HG03039 (cell line): ENCODE measurements around the gene HDAC4.

Experiments used
- ATAC-seq: cut with Tn5 transposase; IDR thresholded peaks from one replicate; pipeline ENCODE4 v1.9.1; 2021; ENCODE audit warnings: mild to moderate bottlenecking, moderate library complexity; ENCODE audit not compliant: unreplicated experiment

The HDAC4 gene

DNA sequence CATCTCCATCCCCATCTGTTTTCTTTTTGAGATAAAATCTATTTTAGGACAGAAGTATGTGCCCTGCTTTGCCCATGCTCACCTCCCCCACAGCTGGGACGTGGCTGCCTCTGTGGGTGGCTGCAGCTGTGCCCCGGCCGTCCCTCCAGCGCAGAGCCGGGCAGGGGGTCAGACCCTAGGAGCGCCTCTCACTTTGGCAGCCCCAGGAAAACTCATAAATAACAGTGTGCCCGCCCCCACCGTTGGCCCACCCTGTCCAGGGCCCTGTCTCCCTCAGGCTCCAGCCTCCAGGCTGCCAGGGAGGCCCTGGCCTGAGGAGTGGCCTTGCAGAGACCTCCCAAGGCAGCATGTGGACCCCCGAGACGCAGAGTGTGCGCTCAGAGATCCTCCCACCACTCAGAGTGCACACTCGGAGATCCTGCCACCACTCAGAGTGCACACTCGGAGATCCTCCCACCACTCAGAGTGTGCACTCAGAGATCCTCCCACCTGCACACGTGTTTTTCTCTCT, 374.8 kb downstream of the HDAC4 start:
- ATAC-seq = no peak

DNA sequence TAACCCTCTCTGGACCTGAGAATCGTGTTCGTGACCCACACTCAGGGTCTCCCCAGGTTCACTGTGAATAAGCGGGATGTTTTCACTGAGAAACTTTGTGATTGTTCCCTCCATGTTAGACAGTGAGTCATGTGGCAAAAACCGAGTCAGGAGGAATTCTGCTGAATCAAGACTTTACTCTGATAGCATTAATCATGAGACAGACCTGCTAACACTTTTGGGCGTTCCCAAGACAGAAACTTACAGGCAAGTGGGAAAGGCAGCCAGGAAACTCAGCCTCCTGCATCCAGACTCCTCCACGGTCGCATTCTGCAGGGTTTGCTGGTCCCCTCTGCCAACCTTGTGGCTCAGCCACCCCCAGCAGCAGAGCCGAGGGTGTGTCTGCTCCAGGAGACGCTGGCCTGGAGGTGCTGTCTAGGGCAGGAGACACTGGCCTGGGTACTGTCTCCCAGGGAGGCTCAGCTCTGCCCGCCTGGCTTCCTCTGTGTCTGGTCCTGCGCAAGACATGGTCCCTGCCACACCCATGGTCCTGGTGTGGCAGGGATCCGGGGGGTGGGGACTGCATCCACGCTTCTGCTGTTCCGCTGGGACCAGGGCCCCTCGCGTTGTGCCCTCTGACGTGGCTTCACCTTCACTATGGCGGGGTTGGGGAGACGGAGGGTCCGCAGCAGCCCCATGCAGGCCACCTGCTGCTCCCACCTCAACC, 375.6 kb downstream of the HDAC4 start:
- no peak for ATAC-seq

DNA sequence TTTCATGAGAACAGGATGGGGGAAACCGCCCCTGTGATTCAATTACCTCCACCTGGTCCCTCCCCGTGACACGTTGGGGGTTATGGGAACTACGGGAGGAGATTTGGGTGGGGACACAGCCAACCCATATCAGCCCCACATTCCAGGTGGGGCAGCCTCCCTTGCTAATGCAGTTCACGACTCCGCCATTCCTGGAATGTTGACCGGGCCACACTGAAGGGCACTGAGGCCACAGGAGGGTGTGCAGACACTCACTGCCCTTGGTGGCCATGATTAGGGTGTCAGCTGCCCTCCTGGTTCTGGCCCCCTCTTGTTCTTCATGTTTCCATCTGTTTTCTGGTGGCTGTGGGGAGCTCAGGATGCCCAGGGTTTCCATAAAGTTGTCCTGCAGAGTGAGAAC, 376.6 kb downstream of the HDAC4 start:
- no peak for ATAC-seq

DNA sequence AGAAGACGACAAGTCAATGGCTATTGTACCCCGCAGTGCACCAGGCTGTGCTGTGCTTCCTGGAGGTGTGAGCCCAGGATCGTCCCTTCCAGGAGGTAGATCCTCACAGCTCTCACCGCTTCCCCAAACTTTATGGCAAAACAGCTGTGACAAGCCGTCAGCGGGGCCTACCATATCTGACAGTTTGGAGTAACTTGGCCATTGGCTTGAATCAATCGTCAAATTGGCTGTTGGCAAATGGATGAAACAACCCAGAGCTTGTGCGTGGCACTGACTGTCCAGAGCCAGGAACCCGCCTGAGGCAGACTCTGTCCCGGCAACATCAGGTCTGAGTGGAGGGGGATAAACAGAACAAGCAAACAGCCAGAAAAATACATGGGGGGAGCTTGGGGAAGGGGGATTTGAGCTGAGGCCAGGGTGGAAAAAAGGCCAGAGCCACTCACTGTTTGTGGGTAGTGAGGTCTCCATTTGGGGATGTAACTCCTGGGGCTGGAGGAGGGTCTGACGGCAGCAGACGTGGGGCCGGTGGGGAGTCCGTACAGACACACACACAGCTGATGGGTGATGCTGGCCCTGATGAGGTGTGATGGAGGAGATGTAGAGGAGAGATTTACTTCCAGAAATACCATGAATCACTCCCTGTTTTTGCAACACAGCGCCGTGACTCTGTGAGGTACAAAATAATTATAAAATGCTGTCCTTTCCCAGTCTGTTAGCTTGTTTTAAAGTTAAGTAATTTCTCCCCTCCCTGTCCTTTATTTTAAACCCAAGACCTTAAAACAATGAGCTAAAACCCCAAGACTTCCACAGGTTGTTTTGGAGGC, 378.2 kb downstream of the HDAC4 start:
- no peak for ATAC-seq

DNA sequence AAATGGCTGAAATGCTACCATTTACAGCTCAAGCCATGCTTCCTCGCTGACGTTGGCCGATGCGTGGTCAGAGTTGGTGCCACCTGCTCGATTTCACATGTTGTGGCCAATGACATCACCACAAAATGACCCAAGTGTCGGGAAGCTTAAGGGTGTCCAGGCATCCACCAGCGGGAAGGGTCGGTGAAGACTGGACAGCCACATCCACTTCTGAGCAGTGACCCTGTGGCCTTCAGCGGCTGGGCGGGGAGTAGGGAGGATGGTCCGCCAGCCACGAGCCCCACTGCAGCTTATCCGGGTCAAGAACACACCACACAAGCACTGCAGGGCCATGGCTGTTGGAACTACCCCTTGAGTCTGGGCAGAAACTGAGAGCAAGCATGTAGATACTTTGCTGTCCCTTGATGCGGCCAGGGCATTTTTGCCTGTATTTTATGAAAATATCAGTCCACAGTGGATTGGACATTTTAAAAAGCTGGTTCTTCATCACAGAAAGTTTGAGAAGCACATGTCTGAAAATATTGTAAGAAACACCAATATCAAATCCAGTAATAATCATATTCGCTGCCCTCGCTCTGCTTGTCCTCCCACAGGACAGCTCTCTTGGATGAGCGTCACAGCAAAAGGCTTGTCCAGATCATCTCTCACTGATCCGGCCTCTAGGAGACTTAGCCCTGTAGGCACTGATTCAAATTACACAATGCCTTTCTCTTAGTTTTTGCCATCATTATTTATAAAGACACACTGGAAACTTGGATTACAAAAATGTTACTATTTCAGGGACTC, 379.0 kb downstream of the HDAC4 start:
- ATAC-seq = no peak

DNA sequence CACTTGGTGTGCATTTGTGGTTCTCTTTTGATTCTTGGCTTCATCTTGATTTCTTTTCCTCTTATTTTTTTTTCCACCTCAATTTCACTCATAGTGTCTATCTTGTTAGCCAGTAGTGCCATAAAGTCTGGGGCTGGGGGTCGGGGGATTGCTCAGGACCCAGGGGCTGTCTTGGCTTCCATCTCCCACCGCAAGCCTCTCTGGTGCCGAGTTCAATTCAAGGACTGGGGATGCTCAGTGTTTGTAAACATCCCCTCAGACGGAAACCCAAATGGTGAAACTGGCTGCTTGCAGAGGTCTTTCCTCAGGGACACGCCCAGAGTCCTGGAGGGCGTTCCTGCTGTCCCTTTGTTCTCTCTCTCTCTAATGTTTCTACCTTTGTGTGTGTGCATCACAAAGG, 379.6 kb downstream of the HDAC4 start:
- no peak for ATAC-seq

DNA sequence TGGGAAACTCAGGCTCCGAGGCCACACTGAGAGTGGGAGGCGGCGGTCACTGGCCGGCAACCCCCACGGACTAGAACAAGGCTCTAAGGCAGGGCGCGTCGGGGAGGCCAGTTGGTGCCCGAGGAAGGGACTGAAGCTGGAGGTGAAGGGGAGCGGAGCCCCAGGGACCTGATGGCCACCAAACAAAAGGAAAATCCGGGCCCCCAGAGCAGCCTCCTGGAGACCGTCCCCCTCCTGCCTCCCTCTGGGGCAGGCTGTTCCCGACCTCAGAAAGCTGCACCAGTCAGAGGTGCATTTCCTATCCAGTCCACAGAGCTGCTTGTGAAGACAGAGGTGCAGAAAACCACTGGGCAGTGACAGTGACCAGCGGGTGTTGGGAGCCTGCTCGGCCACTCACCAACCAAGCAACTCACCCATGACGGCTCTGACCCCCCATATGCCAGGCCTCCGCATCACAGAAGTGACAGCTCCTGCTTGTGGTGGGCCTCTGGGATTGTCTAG, 380.2 kb downstream of the HDAC4 start:
- ATAC-seq = no peak

DNA sequence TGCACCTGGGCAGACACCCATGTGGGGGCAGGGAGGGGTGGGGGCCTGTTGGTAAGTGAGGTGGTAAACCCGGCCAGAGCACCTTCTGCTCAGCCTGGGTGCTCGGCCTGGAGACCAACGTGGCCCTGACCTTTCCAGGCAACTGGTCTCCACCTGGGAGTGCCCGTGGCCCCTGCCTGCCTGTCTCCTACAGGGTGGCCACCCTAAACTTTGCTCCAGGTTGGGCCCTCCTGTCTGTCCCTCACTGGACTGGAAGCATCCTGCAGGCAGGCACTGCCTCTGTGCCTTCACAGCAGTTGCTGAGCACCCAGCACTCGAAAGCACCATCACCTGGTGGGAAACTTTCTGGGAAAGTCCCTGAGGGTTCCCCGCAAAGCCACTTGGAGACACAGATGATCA, 381.6 kb downstream of the HDAC4 start:
- ATAC-seq = no peak

DNA sequence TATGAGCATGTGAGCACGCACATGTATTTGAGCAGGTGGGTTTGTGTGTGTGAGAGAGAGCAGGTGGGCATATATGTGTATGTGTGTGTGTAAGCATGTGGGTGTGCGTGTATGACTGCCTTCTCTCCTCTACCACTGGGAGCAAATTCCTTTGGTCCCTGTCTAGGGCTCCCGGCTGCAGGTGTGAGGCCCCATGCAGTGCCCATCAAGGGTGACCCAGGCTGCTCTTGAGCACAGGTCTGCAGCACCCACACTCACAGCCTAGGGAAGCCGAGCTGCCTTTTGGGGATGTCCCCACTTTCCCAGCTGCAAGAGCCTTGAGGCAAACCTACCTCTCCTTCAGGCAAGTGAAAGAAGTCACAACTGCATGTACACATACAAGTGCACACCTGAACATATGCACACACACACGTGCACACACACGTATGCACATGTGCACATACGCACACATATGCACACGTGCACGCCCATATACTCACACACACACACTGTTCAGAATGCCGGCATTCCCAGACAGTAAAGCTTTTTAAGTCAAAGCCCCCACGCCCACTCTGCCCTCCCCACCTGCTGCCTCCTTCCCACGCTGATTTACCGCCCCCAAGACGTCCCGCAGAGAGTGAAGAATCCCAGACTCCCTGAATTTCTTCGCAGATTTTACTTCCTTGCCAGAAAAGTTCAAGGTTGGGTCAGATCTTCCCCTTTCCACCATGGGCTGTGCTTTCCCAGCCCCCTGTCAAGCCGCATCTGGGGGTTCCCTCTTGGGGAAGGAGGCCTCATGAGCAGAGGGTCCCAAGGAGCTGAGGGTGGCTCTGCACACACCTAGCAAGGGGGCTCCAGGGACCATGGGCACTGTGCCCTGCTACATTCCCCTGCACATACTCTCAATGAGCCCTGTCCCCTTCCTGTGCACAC, 382.3 kb downstream of the HDAC4 start:
- no peak for ATAC-seq

DNA sequence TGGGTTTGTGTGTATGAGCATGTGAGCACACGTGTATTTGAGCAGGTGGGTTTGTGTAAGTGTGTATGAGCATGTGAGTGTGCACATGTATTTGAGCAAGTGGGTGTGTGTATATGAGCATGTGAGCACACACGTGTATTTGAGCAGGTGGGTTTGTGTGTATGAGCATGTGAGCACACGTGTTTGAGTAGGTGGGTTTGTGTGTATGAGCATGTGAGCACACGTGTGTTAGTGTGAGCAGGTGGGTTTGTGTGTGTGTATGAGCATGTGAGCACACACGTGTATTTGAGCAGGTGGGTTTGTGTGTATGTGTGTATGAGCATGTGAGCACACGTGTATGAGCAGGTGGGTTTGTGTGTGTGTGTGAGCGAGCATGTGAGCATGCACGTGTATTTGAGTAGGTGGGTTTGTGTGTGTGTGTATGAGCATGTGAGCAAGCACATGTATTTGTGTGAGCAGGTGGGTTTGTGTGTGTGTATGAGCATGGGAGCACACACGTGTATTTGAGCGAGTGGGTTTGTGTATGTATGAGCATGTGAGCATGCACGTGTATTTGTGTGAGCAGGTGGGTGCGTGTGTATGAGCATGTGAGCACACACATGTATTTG, 383.2 kb downstream of the HDAC4 start:
- ATAC-seq = no peak

DNA sequence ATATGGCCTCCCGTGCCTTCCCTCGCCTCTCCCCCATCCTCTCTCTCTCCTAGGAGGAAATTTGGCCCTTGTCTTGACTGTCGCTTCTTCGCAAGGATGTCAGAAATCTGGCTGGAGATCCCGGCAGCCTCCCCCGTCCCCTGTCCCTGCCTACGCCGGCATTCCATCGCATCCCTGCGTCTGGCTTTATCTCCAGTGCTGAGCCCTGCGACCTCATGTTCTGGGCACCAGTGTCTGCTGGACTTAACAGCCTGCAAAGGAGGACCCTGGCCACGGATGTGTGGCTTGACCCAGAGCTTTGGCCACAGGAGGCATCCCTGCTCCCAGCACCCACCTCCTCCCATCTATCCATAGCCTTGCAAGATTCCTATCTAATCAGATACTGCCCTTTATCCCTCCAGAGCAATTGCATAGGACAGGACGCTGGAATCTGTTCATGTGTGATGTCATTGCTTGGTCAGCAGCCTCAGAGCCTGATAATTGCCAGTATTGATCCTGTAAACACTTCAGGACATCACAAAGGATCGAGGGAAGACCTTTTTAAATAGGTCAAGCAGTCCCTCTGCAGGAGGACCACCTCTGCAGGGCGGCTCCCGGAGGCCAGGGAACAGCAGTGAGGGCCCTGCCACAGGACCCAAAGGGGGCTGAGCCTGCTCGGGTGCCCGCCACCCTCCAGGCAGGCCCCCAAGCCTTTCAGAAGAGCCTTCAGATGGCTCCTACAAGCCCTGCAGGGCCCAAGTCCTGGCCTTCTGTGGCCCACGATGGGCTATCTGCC, 384.7 kb downstream of the HDAC4 start:
- no peak for ATAC-seq

DNA sequence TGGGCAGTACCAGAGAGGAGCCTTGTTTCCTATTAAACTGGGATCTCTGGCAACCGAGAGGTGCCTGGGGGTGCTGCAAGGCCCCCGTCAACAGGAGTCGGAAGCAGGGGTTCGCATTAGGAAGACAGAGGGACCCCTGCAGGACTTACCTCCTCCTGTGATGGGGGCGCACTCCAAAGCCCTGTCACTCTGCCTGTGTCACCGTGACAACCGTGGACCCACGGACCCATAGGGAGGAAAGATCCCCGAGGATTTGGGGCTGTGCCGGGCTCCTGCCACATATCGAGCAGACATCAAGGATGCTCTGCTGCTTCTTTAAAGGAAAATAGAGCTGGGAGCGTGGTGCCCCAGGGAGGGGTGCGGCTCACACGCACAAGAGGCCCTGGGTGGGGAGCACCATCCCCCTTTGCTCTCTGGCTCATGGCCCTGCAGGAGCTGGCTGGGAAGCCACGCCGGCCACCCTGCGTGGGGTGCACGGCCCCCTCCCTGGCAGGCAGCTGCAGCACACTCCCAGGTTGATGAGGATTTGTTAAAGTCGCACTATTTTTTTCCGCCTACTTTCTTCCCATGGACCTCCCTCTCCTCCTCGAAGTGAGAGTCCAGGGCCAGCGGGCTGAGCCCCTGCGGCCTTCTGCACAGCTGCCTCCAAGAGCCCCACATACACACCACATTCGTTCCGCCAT, 385.5 kb downstream of the HDAC4 start:
- ATAC-seq = no peak

DNA sequence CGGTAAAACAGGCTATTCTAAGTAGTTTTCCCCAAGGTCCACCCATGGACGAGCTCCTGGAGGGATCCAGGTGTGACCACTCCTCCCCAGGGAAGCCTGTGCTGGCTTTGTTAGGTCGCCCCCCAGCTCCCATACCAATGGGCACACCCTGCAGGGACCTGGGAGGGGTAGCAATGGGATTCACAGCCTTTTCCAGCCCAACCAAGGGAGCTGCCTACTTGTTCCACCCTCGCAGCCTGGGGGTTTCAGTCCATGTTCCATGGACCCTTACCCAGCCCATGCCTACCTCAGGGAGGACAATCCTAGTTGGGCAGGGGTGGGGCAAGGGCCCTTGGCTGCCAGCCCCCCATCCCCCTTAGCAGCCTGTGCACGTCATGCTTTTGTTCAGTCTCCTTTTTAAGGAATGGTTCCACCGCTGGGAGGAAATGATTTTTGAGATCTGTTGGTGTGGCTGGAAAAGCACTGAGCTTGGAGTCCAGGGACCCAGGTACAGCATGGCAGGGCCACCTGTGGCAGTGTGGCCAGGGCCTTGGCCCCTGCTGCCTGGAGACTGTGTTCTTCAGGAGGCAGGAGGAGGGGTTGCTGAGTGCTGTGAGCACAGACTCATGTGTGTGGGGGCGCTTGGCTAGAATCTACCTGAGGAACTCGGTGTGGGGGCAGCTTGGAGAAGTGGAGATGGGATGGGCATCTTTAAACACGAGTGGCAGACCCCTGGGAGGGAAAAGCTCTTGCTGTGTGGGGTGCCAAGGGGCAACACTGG, 386.2 kb downstream of the HDAC4 start:
- ATAC-seq = no peak

DNA sequence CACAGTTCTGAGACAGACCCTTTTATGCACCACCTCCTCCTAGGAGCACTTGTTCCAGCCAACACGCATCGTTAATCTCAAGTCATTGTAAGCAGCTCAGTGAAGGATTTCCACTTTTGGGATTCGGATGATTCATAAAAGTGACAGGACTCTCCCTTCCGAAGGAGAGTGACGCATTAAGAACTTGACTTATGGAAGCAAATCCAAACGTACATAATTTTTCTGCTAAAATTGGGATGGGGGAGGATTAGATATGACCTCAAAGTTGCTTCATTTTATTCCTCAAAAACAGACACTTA, 387.2 kb downstream of the HDAC4 start:
- ATAC-seq = no peak

DNA sequence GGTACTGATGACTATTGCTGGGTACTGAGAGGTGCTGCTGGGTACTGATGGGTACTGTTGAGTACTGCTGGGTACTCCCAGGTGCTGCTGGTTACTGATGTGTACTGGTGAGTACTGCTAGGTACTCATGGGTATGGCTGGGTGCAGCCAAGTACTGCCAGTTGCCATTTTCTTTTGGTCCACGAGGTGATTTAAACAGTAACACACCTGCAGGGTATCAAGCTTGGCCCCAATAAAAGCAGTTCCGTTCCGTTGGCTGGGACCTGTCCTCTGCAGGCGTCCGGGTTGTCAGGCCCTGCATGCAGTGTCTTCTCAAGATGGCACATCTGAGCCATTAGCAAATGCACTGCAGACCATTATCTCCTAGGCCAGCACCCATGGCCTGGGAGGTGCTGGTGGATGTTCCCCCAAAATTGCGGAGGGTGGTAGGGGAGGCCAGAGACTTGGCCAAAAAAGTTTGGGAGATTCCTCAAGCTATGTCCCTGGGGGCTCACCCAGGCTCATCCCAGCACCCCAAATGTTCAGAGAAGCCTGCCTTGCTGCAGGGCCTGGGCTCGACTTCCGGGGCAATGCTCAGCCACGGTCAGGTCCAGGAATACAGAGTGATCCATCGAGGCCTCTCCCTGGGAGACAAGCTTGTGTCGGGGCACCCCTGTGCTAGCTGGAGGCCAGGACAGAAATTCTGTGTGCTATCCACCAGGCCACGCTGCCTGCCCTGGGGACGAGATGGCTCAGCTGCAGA, 387.7 kb downstream of the HDAC4 start:
- ATAC-seq = no peak

DNA sequence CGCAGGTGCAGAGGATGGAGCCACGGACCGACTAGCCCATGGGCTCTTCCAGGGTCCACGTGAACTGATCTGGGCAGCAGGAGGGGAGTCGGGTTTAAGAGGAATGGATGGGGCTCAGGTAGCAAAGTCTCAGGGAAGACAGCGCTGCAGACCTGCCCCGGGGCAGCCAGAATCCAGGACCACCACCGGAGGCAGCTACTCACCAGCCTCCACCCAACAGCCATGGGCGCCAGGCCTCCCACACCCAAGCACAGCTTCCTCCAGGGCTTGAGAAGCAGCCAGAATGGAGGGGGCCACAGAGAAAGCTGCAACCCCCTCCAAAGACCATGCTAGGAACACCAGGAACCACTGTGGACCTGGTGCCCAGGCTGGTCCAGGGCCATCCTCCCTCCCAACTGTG, 388.6 kb downstream of the HDAC4 start:
- ATAC-seq = no peak

DNA sequence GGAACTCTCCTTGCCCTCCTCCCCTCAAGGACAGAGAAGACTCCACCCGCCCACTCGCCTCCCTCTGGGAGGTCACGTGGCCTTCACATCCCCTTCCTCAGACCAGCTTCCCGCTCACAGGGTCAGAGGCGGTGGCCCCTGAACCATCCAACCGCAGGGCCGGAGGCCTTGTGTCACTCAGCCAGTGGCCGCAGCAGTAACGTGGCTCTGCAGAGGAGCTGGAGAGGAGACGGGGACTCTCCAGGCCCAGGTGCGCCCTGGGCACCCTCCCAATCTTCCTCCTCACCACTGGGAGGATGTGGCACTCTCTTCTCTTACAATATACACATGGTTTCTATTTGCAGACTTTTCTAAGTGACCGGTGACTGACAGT, 391.2 kb downstream of the HDAC4 start:
- ATAC-seq = no peak
